Thymus (tissue), 11 donors: ENCODE results near the gene USP37. TPM values are rescaled to one million over a fixed set of nuclear protein-coding genes. Genes with fewer than 3 reads are reported as not detected.

Source experiments
- DNase-seq, 9 donors: peaks; one replicate each; pipeline ENCODE4 v3.0.0-alpha.2; 2013; ENCODE audit warnings: low spot score in 9 of 9, low read depth in 6 of 9, missing footprints in 1 of 9
- H3K27ac ChIP-seq, 2 donors: one replicate each; pipeline ENCODE4 v1.5.1; 2013; ENCODE audit warnings: control low read depth in 1 of 2, low read depth in 1 of 2, low read length in 1 of 2, mild to moderate bottlenecking in 1 of 2, moderate library complexity in 1 of 2
- H3K27me3 ChIP-seq, 2 donors: one replicate each; pipeline ENCODE4 v1.5.1; 2013; ENCODE audit warnings: low read length in 1 of 2; ENCODE audit not compliant: control insufficient read depth in 2 of 2, insufficient read depth in 1 of 2
- H3K36me3 ChIP-seq, 2 donors: one replicate each; pipeline ENCODE4 v1.5.1; 2013; ENCODE audit warnings: low read length in 1 of 2, mild to moderate bottlenecking in 1 of 2, moderate library complexity in 1 of 2; ENCODE audit not compliant: control insufficient read depth in 2 of 2, insufficient read depth in 2 of 2
- H3K4me1 ChIP-seq, 2 donors: one replicate each; pipeline ENCODE4 v1.5.1; 2013; ENCODE audit warnings: low read length in 2 of 2; ENCODE audit not compliant: control insufficient read depth in 2 of 2, insufficient read depth in 2 of 2
- H3K4me3 ChIP-seq, 2 donors: one replicate each; pipeline ENCODE4 v1.5.1; 2013; ENCODE audit warnings: low read length in 2 of 2, control low read depth in 1 of 2, mild to moderate bottlenecking in 1 of 2
- H3K9me3 ChIP-seq, 2 donors: one replicate each; pipeline ENCODE4 v1.5.1; 2013; ENCODE audit warnings: low read length in 1 of 2, mild to moderate bottlenecking in 1 of 2; ENCODE audit not compliant: control insufficient read depth in 2 of 2, insufficient read depth in 1 of 2
- WGBS: extraction: QIAGEN DNeasy Blood & Tissue Kit; methylation state at CpG from one replicate; pipeline ENCODE4 v1.1.7; 2013; 5-methylcytosine and 5-hydroxymethylcytosine counted together
- polyA plus RNA-seq: library from polyadenylated mRNA; stranded (reverse); fragments of 200-250 nt; gene quantifications from one replicate; pipeline ENCODE4 v1.2.3, GENCODE V29; 2013
- total RNA-seq: library from RNA; stranded (reverse); fragments of 120-200 nt; gene quantifications from one replicate; pipeline ENCODE4 v1.2.4, GENCODE V29; 2013
- donor health status: healthy.

Gene USP37
- total and polyA plus RNA-seq, 2 donors, result 4.0 to 11.7 TPM

DNA sequence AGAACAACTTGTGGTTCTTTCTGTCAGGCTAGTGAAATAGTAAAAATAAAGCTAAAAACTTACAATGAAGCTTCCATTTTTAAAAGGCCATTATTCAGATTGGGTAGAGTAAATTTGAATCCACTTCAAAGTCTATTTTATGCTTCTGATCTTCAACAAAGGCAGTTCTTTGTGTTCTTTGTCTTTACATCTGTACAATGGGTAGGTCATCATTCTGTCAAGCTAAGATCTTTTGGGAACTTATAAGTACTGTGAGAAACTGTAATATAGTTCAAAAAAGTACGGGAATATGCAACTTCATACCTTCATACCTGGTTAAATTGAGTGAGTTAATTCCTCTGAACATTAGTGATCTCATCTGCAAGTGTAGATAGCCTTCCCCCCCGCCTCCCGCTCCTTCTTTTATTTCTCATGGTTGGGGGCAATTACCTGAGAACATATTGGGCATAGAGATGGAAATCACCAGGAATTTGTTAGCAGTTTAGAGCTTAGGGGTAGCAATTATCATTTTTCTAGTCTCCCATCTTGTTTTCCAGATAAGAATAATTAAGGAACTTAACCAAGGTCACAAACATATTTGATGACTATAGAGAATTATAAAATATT is 10.2 kb upstream of the USP37 start:
- no peak for DNase-seq
- Histone ChIP-seq H3K36me3 (peaks cover 23 to 46% of the 10 kb centered on the region in 2 donors), H3K9me3 (no peaks in the 10 kb centered on the region), H3K27me3 (no peaks in the 10 kb centered on the region), H3K27ac (no peak overlapping the region), H3K4me1 (no peaks in the 10 kb centered on the region), H3K4me3 (no peak overlapping the region)
- 98% methylated on average over 3 of the region's 3 CpGs for WGBS

DNA sequence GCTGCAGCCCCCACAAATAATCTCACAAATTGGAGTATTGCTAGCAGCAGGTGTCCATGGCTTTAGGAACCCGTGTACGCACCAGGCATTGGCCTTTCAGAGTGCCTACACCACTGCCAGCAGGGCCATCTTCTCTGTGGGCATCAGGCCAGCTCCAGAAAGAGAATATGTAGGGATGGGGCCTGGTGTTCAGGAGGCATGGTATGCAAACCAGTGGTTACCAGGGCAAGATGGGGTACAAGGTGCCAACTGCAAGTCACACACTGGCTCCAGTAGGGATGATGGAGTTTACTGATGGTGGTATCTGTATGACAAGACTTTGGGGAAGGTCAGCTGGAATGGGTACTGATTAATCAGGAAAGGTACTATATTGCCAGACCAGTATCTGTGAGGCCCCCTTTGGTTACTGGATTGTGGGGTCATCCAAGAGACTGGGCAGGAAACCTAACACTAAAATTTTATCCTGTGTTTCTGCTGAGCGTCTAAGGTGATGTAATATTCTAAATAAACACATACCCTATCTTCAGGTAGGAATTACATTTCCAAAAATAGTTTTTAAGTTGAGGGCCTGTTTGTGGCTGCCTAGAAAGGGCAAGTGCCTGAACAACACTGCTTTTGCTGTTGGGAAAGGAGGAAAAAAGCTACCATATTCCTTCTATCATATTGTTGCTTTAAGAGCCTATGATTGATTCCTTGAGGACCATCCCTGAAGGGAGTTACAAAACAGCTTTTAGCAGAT is 9.5 kb upstream of the USP37 start:
- no peaks in the 10 kb centered on the region for H3K27me3 ChIP-seq
- no peak overlapping the region for H3K4me3 ChIP-seq
- peaks cover 16 to 45% of the 10 kb centered on the region in 2 donors for H3K36me3 ChIP-seq
- 97% methylated on average over 3 of the region's 3 CpGs for WGBS
- no peaks in the 10 kb centered on the region for H3K9me3 ChIP-seq
- H3K4me1 ChIP-seq, result no peaks in the 10 kb centered on the region
- no peak overlapping the region for H3K27ac ChIP-seq
- no peak for DNase-seq

DNA sequence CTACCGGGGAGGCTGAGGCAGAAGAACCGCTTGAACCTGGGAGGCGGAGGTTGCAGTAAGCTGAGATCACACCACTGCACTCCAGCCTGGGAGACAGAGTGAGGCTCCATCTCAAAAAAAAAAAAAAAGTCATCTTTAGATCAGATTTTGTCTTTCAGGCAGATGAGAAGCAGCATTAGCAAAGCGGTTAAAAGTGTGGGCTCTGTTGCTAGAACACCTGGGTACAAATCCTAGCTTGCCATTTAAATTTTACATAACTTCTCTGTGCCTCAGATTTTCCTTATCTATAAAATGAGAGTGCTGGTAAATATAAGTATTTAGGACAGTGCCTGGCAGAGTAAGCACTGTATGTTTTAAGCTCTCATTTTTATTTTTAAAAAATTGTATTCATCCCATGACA is 8.7 kb upstream of the USP37 start:
- Histone ChIP-seq H3K9me3 (no peaks in the 10 kb centered on the region), H3K27ac (no peak overlapping the region), H3K36me3 (peaks cover 16 to 46% of the 10 kb centered on the region in 2 donors), H3K4me1 (no peaks in the 10 kb centered on the region), H3K27me3 (no peaks in the 10 kb centered on the region), H3K4me3 (no peak overlapping the region)
- WGBS, result over 99% methylated on average over 4 of the region's 4 CpGs
- DNase-seq, result no peak

DNA sequence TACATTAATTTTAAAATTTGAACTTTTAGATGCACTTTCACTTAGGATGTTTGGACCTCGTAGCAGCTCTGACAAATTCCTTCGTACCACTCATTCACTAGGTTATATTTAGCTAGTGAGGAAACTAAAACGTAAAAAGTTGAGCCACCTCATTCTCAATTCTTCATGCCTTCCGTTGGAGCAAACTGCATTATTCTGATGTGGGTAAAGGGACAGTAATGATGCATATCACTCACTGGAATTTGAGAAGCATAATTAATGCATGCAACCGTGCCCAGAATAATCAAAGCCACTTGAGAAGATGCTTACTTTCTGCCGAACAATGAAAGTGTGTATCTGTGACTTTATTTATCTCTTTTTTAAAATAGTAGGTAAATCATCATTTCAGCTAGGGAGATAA is 2.7 kb upstream of the USP37 start:
- H3K27ac ChIP-seq, result no peak overlapping the region
- DNase-seq, result no peak
- H3K36me3 ChIP-seq, result peaks cover 9 to 25% of the 10 kb centered on the region in 2 donors
- WGBS, result 64% methylated on average over 6 of the region's 6 CpGs
- H3K9me3 ChIP-seq, result peaks cover 0 to 2% of the 10 kb centered on the region in 2 donors
- no peak overlapping the region for H3K4me3 ChIP-seq
- H3K27me3 ChIP-seq, result no peaks in the 10 kb centered on the region
- peaks cover 14 to 21% of the 10 kb centered on the region in 2 donors for H3K4me1 ChIP-seq

DNA sequence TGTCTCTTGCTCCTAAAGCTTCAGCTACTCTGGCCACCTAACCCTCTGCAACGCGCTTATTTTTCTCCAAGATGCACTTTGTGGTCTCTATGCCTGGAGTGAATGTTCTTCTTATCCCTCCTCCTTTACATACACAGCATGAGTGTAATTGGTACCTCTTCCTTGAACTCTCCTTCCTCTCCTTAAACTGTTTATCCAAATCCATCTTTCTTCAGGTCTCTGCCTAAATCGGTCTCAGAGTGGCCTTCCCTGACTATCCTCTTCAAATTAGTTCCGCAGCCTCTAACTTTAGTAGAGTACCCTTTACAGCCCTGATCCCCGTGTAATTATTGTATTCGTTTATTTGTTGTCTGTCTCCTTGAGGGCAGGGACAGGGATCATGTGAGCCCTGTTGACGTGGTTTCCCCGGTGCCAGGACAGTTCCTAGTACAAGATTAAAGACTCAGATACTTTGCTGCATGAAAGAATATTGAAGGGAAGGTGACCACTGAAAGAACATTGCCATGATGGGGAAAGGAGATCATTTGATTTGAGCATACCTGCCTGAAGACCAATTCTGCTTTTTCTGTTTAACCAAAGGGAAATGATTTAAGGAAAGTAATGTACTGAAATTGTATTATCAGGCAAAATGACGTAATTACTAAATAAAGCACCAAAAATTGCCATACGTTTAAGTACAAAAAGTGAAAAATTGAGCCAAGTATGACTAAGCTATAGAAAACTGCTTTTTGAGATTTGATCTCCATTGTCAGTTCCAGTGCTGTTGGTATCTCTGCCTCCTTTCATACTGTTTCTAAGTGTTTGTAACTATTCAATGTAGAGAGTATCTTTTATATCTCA is 1.7 kb upstream of the USP37 start:
- DNase-seq, result peak in 4 of 9 donors; percentile 3 to 23 (median 4)
- whole genome bisulfite sequencing, result 21% methylated on average over 10 of the region's 10 CpGs
- Histone ChIP-seq H3K4me1 (peaks cover 14 to 21% of the 10 kb centered on the region in 2 donors), H3K9me3 (peaks cover 0 to 2% of the 10 kb centered on the region in 2 donors), H3K27me3 (no peaks in the 10 kb centered on the region), H3K4me3 (peak overlapping the region; percentile 74 to 99), H3K27ac (peak overlapping the region; percentile 43 to 90), H3K36me3 (peaks cover 9 to 23% of the 10 kb centered on the region in 2 donors)

DNA sequence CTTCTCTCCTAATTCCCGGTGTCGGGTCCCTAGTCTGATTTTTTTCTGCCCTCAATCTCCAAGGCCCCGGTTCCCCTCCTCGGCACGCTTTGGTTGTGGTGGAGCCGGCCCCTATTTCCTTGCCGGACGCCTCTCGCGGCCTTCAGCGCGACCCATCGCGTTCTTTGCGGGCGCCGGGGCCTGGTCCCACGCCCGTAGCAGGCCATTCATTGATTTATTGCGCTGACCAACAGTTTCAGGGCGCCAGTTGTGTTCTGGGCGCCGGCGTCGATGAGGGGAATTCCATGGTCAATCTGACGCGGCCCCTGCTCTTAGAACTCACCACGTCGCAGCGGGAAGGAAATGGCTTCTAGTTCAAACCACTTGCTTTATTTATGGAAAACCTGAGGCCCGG is 884 bp upstream of the USP37 start:
- peaks cover 14 to 21% of the 10 kb centered on the region in 2 donors for H3K4me1 ChIP-seq
- H3K4me3 ChIP-seq, result peak overlapping the region; percentile 74 to 99
- under 1% methylated on average over 31 of the region's 31 CpGs for WGBS
- no peaks in the 10 kb centered on the region for H3K27me3 ChIP-seq
- peaks cover 0 to 2% of the 10 kb centered on the region in 2 donors for H3K9me3 ChIP-seq
- peak overlapping the region; percentile 83 to 90 for H3K27ac ChIP-seq
- H3K36me3 ChIP-seq, result peaks cover 7 to 22% of the 10 kb centered on the region in 2 donors
- peak in 6 of 9 donors; percentile 10 to 56 (median 28) for DNase-seq

DNA sequence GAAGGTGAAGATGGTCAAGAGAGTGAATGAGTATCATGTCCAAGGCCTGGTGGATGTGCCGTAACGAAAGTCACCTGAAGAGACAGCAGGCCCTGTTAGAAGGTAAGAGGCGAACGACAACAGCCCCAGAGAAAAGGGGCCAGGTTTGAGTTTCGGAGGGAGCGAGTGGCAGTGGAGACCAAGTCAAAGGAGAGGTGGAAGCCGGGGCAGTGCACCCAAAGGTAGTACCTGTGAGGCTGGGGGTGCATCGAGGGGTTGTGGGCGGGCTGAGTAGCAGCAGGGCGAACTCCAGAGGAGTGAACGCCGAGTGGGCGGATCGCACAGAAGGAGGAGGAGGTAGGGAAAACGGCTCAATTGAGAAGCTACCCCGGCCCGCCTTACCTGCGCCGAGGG is 358 bp downstream of the USP37 start:
- H3K9me3 ChIP-seq, result peaks cover 0 to 2% of the 10 kb centered on the region in 2 donors
- peak overlapping the region; percentile 74 to 99 for H3K4me3 ChIP-seq
- no peaks in the 10 kb centered on the region for H3K27me3 ChIP-seq
- WGBS, result under 1% methylated on average over 19 of the region's 19 CpGs
- no peak for DNase-seq
- H3K36me3 ChIP-seq, result peaks cover 5 to 19% of the 10 kb centered on the region in 2 donors
- H3K4me1 ChIP-seq, result peaks cover 14 to 21% of the 10 kb centered on the region in 2 donors
- peak overlapping the region; percentile 86 to 87 for H3K27ac ChIP-seq

DNA sequence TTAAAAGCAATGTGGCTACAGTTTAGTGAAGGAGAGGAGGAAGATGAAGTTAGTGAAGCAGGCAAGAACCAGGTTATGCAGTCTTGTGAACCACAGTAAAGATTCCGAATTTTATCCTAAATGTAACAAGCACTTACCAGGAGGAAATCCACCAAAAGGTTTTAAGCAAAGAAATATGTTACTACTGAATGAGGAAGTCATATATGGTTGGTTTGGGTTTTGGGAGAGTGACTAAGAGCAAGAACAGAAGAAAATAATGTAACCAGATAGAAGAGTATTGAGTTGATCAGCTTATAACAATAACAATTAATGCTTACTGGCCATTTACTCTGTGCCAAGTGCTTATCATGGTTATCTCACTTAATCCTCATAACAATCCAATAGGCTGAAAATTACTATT is 1.9 kb downstream of the USP37 start:
- WGBS, result 68% methylated on average over 1 of the region's 1 CpG
- peaks cover 0 to 2% of the 10 kb centered on the region in 2 donors for H3K9me3 ChIP-seq
- no peak for DNase-seq
- peaks cover 5 to 21% of the 10 kb centered on the region in 2 donors for H3K36me3 ChIP-seq
- H3K27ac ChIP-seq, result no peak overlapping the region
- H3K27me3 ChIP-seq, result no peaks in the 10 kb centered on the region
- H3K4me1 ChIP-seq, result peaks cover 14 to 21% of the 10 kb centered on the region in 2 donors
- H3K4me3 ChIP-seq, result no peak overlapping the region
